ENCODE results near the gene RAB3A.

Gene RAB3A
- 0.58 to 2.0 (median 1.6) reads per million in 4 experiments for total RNA-seq

GRCh38 chr19:18203863-18204393 is at the start of gene RAB3A:
Gene RAB3A, minus strand, starts transcription at chr19:18204042. Its CDS starts 1,302 bp downstream, at chr19:18202740.
- peak; percentile 98 for DNase-seq

GRCh38 chr19:18253130-18253529 is 49.3 kb upstream of the RAB3A start:
- DNase-seq, result no peak

GRCh38 chr19:18252370-18252717 is 48.5 kb upstream of the RAB3A start:
- DNase-seq, result no peak

GRCh38 chr19:18251587-18252369 is 47.9 kb upstream of the RAB3A start:
- peak; percentile 63 for DNase-seq

- DNase-seq, result no peak
These were observed 46.0 kb upstream of the RAB3A start for GRCh38 chr19:18249834-18250233.

GRCh38 chr19:18245297-18245696 is 41.5 kb upstream of the RAB3A start:
- DNase-seq, result no peak

- no peak for DNase-seq
These were observed 35.5 kb upstream of the RAB3A start for GRCh38 chr19:18239303-18239702.

GRCh38 chr19:18234194-18234593 is 30.4 kb upstream of the RAB3A start:
- no peak for DNase-seq

- DNase-seq, result peak; percentile 20
These were observed 29.5 kb upstream of the RAB3A start for GRCh38 chr19:18233224-18233825.

GRCh38 chr19:18232540-18233223 is 28.8 kb upstream of the RAB3A start:
- no peak for DNase-seq

GRCh38 chr19:18231775-18232174 is 27.9 kb upstream of the RAB3A start:
- no peak for DNase-seq

GRCh38 chr19:18230941-18231734 is 27.3 kb upstream of the RAB3A start:
- no peak for DNase-seq

- DNase-seq, result no peak
These were observed 26.1 kb upstream of the RAB3A start for GRCh38 chr19:18229915-18230314.

- DNase-seq, result no peak
These were observed 25.6 kb upstream of the RAB3A start for GRCh38 chr19:18229474-18229873.

GRCh38 chr19:18227781-18228271 is 24.0 kb upstream of the RAB3A start:
- DNase-seq, result no peak

- no peak for DNase-seq
These were observed 23.3 kb upstream of the RAB3A start for GRCh38 chr19:18226956-18227780.

- no peak for DNase-seq
These were observed 22.0 kb upstream of the RAB3A start, which contains the start of gene PDE4C for GRCh38 chr19:18225702-18226468. Gene PDE4C, minus strand, starts transcription at chr19:18226438. Its CDS starts 23 bp downstream, at chr19:18226415.

- DNase-seq, result no peak
These were observed 21.5 kb upstream of the RAB3A start for GRCh38 chr19:18225355-18225701.

- peak; percentile 71 for DNase-seq
These were observed 20.9 kb upstream of the RAB3A start for GRCh38 chr19:18224525-18225354.

Data from effector CD8-positive, alpha-beta T cell (primary cell).